ENCODE results near the gene NEK11. TPM values are rescaled to one million over a fixed set of nuclear protein-coding genes. Genes with fewer than 3 reads are reported as not detected.
"Not testable (repeated sequence)": the region's sequence is repeated elsewhere in the genome, so short reads cannot be mapped to it uniquely, and the experiment has no call there.

The NEK11 gene
- total RNA-seq, 1 experiment from 2014 or later, result 9.5 TPM

DNA sequence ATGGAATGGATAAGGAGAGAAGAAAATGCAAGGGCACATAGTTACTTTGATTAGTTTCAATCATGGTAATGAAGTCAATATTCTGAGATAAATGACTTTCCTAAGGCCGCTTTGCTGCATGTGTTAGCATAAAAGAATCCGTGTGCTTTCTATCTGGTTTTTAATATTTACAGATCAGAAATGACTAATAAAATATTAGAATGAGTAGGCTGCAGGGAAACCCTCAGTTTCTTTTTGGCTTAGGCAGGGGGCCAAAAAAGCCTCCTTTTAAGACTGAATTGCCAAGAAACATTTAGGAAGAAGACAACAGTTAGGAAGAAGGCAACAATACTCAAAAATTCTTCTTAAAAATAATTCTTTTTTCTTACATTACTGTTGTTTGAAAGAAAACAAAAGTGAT is 11.6 kb downstream of the NEK11 start:
- TF ChIP-seq, protein P1, sequence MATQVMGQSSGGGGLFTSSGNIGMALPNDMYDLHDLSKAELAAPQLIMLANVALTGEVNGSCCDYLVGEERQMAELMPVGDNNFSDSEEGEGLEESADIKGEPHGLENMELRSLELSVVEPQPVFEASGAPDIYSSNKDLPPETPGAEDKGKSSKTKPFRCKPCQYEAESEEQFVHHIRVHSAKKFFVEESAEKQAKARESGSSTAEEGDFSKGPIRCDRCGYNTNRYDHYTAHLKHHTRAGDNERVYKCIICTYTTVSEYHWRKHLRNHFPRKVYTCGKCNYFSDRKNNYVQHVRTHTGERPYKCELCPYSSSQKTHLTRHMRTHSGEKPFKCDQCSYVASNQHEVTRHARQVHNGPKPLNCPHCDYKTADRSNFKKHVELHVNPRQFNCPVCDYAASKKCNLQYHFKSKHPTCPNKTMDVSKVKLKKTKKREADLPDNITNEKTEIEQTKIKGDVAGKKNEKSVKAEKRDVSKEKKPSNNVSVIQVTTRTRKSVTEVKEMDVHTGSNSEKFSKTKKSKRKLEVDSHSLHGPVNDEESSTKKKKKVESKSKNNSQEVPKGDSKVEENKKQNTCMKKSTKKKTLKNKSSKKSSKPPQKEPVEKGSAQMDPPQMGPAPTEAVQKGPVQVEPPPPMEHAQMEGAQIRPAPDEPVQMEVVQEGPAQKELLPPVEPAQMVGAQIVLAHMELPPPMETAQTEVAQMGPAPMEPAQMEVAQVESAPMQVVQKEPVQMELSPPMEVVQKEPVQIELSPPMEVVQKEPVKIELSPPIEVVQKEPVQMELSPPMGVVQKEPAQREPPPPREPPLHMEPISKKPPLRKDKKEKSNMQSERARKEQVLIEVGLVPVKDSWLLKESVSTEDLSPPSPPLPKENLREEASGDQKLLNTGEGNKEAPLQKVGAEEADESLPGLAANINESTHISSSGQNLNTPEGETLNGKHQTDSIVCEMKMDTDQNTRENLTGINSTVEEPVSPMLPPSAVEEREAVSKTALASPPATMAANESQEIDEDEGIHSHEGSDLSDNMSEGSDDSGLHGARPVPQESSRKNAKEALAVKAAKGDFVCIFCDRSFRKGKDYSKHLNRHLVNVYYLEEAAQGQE (IDR thresholded peaks at IDR 0.05; ENCODE audit: insufficient read depth in 1 of 2, low read depth in 2 of 2, low read length in 1 of 2), result no peak
- no peak for TF ChIP-seq SIN3A (IDR thresholded peaks at IDR 0.05; ENCODE audit: borderline replicate concordance, insufficient read depth, low read depth, low read length)
- no peak for TF ChIP-seq POLR2AphosphoS5 (IDR thresholded peaks at IDR 0.05; ENCODE audit: low read depth, low read length)
- TF ChIP-seq, protein P2, sequence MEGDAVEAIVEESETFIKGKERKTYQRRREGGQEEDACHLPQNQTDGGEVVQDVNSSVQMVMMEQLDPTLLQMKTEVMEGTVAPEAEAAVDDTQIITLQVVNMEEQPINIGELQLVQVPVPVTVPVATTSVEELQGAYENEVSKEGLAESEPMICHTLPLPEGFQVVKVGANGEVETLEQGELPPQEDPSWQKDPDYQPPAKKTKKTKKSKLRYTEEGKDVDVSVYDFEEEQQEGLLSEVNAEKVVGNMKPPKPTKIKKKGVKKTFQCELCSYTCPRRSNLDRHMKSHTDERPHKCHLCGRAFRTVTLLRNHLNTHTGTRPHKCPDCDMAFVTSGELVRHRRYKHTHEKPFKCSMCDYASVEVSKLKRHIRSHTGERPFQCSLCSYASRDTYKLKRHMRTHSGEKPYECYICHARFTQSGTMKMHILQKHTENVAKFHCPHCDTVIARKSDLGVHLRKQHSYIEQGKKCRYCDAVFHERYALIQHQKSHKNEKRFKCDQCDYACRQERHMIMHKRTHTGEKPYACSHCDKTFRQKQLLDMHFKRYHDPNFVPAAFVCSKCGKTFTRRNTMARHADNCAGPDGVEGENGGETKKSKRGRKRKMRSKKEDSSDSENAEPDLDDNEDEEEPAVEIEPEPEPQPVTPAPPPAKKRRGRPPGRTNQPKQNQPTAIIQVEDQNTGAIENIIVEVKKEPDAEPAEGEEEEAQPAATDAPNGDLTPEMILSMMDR (IDR thresholded peaks at IDR 0.05), result no peak
- no peak for TF ChIP-seq TCF7L2 (IDR thresholded peaks at IDR 0.05; ENCODE audit: low read depth, low read length)
- Histone ChIP-seq H3K27ac (ENCODE audit: low read length) (no peak overlapping the region), H3K9me3 (ENCODE audit: control insufficient read depth, insufficient read depth, low read depth, low read length) (no peaks in the 10 kb centered on the region), H3K36me3 (ENCODE audit: control insufficient read depth, insufficient read depth, low read length) (no peaks in the 10 kb centered on the region), H3K27me3 (ENCODE audit: control insufficient read depth, insufficient read depth, low read length) (no peaks in the 10 kb centered on the region), H3K4me3 (ENCODE audit: low read depth in 2 of 2, low read length in 2 of 2) (no peak overlapping the region), H3K4me1 (ENCODE audit: control insufficient read depth, insufficient read depth, low read length) (no peaks in the 10 kb centered on the region)
- POLR2A ChIA-PET, result no interaction called here
- CTCF ChIA-PET, result no interaction called here
- BruUV-seq (replicated peaks), result no TSS peak
- intact Hi-C loops (cut with micrococcal nuclease; ENCODE audit: unreplicated experiment) (loop anchor here (10.0 kb wide), 2 partner anchors 326 to 446 kb away; no protein-coding TSS in a partner anchor), in situ Hi-C loops (cut with HindIII; ENCODE audit: low pct_unique_long_range_greater_than_20kb, low sequenced_read_pairs) (no loop called here)
- DNase-seq (ENCODE audit: low read depth, low spot score), result no peak
- no peak for ATAC-seq

DNA sequence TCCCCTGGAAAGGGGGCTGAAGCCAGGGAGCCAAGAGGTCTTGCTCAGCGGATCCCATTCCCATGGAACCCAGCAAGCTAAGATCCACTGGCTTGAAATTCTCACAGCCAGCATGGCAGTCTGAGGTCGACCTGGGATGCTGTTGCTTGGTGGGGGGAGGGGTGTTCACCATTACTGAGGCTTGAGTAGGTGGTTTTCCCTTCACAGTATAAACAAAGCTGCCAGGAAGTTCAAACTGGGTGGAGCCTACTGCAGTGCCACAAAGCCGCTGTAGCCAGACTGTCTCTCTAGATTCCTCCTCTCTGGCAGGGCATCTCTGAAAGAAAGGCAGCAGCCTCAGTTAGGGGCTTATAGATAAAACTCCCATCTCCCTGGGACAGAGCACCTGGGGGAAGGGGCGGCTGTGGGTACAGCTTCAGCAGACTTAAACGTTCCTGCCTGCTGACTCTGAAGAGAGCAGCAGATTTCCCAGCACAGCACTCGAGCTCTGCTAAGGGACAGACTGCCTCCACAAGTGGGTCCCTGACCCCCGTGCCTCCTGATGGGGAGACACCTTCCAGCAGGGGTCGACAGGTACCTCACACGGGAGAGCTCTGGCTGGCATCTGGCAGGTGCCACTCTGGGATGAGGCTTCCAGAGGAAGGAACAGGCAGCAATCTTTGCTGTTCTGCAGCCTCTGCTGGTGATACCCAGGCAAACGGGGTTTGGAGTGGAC is 15.8 kb downstream of the NEK11 start:
- DNase-seq (ENCODE audit: low read depth, low spot score); ATAC-seq; POLR2A ChIA-PET; H3K36me3 ChIP-seq (ENCODE audit: control insufficient read depth, insufficient read depth, low read length); H3K4me1 ChIP-seq (ENCODE audit: control insufficient read depth, insufficient read depth, low read length); in situ Hi-C loops (cut with HindIII; ENCODE audit: low pct_unique_long_range_greater_than_20kb, low sequenced_read_pairs); H3K27ac ChIP-seq (ENCODE audit: low read length); H3K27me3 ChIP-seq (ENCODE audit: control insufficient read depth, insufficient read depth, low read length); H3K9me3 ChIP-seq (ENCODE audit: control insufficient read depth, insufficient read depth, low read depth, low read length); CTCF ChIA-PET; intact Hi-C loops (cut with micrococcal nuclease; ENCODE audit: unreplicated experiment); H3K4me3 ChIP-seq (ENCODE audit: low read depth in 2 of 2, low read length in 2 of 2); BruUV-seq (replicated peaks): not testable (repeated sequence)

DNA sequence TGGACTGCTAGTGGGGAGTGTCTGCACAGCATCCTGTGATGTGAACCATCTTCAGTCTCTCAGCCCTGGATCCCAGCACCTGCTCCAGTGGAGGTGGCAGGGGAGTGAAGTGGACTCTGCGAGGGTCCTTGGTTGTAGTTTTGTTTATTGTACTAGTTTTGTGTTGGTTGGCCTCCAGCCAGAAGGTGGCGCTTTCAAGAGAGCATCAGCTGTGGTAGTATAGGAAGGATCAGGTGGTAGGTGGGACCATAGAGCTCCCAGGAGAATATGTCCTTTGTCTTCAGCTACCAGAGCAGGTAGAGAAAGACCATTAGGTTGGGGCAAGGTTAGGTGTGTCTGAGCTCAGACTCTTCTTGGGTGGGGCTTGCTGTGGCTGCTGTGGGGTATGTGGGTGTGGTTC is 20.9 kb downstream of the NEK11 start:
- ATAC-seq (no peak), DNase-seq (ENCODE audit: low read depth, low spot score) (no peak)
- no peaks in the 10 kb centered on the region for H3K27me3 ChIP-seq (ENCODE audit: control insufficient read depth, insufficient read depth, low read length)
- CTCF ChIA-PET, result no interaction called here
- H3K36me3 ChIP-seq (ENCODE audit: control insufficient read depth, insufficient read depth, low read length), result no peaks in the 10 kb centered on the region
- no peaks in the 10 kb centered on the region for H3K4me1 ChIP-seq (ENCODE audit: control insufficient read depth, insufficient read depth, low read length)
- in situ Hi-C loops (cut with HindIII; ENCODE audit: low pct_unique_long_range_greater_than_20kb, low sequenced_read_pairs) (no loop called here), intact Hi-C loops (cut with micrococcal nuclease; ENCODE audit: unreplicated experiment) (no loop called here)
- H3K9me3 ChIP-seq (ENCODE audit: control insufficient read depth, insufficient read depth, low read depth, low read length), result no peaks in the 10 kb centered on the region
- POLR2A ChIA-PET, result interaction anchor here (0.5 kb wide), 1 partner anchor 1858 kb away, joined by 4 read pairs; no protein-coding TSS in a partner anchor
- no TSS peak for BruUV-seq (replicated peaks)
- no peak overlapping the region for H3K27ac ChIP-seq (ENCODE audit: low read length)
- no peak for TF ChIP-seq TCF7L2 (IDR thresholded peaks at IDR 0.05; ENCODE audit: low read depth, low read length)
- TF ChIP-seq SIN3A (IDR thresholded peaks at IDR 0.05; ENCODE audit: borderline replicate concordance, insufficient read depth, low read depth, low read length), result no peak
- TF ChIP-seq, protein P2 (IDR thresholded peaks at IDR 0.05), result peak; percentile 33; the same call in 1 of the 2 replicates
- H3K4me3 ChIP-seq (ENCODE audit: low read depth in 2 of 2, low read length in 2 of 2), result no peak overlapping the region

All from Panc1 (cell line).